NT2/D1 (cell line): Measurements from ENCODE around the gene CA11.
"Not testable (repeated sequence)": the region's sequence is repeated elsewhere in the genome, so short reads cannot be mapped to it uniquely, and the experiment has no call there.

Experiments
- DNase-seq: peaks from one replicate; pipeline ENCODE4 v3.0.0-alpha.2; 2011; ENCODE audit warnings: low read depth, low spot score
- H3K27me3 ChIP-seq: 2 replicates; pipeline ENCODE4 v1.6.0; 2011; ENCODE audit warnings: mild to moderate bottlenecking; ENCODE audit not compliant: insufficient read length, insufficient read depth
- H3K36me3 ChIP-seq: 2 replicates; pipeline ENCODE4 v1.6.1; 2011; ENCODE audit warnings: mild to moderate bottlenecking, low read length, mixed read lengths; ENCODE audit not compliant: insufficient read depth, insufficient read length
- H3K4me1 ChIP-seq: 2 replicates; pipeline ENCODE4 v1.5.1; 2011; ENCODE audit not compliant: insufficient read depth, insufficient read length
- H3K4me3 ChIP-seq: 2 replicates; pipeline ENCODE4 v1.5.1; 2011; ENCODE audit warnings: low read depth; ENCODE audit not compliant: insufficient read length
- H3K9ac ChIP-seq: 2 replicates; pipeline ENCODE4 v1.6.0; 2011; ENCODE audit warnings: low read depth; ENCODE audit not compliant: insufficient read length
- H3K9me3 ChIP-seq: 2 replicates; pipeline ENCODE4 v1.5.1; 2011; ENCODE audit warnings: mild to moderate bottlenecking, low read length; ENCODE audit not compliant: insufficient read depth
- SUZ12 ChIP-seq: IDR thresholded peaks from 2 replicates; pipeline ENCODE4 v1.6.1; 2011; ENCODE audit not compliant: insufficient read length, insufficient read depth; ENCODE audit errors: extremely low read depth
- YY1 ChIP-seq: IDR thresholded peaks from 2 replicates; pipeline ENCODE4 v1.6.1; 2011; ENCODE audit not compliant: insufficient read length, insufficient read depth
- ZNF274 ChIP-seq: IDR thresholded peaks from 2 replicates; pipeline ENCODE4 v1.6.1; 2011; ENCODE audit warnings: mild to moderate bottlenecking, low read depth, low read length

Gene CA11

DNA sequence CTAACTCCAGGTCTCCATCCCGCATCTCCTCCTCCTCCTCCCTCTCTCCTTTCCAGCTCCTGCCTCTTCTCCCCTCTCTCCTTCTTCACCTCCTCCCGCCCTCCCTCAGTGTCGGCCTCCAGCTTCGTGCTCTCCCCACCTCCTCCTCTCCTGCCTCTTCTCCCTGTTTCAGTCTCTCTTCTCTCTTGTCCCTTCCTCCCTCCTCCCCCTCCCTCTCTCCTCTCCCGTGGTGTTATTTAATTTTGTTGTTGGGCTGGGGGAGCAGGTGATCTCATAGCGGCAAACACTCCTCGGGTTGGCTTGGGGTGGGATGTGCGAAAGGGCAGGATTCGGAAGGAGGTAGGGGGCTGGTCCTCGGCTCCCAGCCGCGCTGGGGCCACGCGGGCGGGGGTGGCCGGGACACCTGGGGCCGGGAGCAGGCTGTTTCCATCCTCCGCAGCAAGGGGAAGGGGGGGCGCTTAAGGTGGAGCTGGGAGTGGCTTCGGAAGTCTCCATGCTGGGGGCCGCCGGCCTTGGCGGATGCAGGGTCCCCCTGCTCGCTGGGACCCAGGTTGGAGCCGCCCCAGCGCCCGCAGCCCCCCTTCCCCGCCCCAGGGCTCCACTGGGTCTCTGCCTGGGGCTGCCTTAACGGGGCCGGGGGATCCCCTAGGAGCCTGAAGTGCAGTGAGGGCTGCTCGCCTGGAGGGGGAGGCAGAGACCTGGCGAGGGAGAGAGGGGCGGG is at the start of gene CA11:
TSS of gene CA11 (minus strand) at position 187 of the 721 bp plus-strand sequence. CDS start 555 bp downstream, outside the sequence.
- no peak for DNase-seq

DNA sequence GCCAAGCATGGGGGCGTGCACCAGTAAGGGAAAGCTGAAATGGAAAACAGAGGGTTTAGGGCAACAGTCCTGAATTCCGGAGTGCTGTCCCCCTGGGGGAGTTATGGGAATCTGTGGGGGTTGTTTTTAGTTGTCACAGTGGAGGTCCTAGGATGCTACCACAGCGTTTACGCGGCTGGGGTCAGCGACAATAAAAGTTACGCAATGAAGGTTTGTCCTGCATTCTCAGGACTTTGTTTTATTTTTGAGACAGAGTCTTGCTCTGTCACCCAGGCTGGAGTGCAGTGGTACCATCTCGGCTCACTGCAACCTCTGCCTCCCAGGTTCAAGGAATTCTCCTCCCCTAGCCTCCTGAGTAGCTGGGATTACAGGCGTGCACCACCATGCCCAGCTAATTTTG is 47.6 kb upstream of the CA11 start:
- H3K4me1 ChIP-seq, H3K9me3 ChIP-seq, H3K4me3 ChIP-seq, H3K9ac ChIP-seq, DNase-seq, H3K36me3 ChIP-seq, H3K27me3 ChIP-seq: not testable (repeated sequence)

More for the DNA sequence above, at the start of gene CA11:
- H3K4me3 ChIP-seq = peak within 1 kb of the TSS; percentile 65
- no peaks in the 10 kb centered on the region for H3K9me3 ChIP-seq
- no peaks in the 10 kb centered on the region for H3K27me3 ChIP-seq
- H3K4me1 ChIP-seq = peaks cover 3% of the 10 kb centered on the region
- TF ChIP-seq YY1 (no peak), ZNF274 (no peak), SUZ12 (no peak)
- peak within 1 kb of the TSS; percentile 83 for H3K9ac ChIP-seq
- H3K36me3 ChIP-seq = no peaks in the 10 kb centered on the region

DNA sequence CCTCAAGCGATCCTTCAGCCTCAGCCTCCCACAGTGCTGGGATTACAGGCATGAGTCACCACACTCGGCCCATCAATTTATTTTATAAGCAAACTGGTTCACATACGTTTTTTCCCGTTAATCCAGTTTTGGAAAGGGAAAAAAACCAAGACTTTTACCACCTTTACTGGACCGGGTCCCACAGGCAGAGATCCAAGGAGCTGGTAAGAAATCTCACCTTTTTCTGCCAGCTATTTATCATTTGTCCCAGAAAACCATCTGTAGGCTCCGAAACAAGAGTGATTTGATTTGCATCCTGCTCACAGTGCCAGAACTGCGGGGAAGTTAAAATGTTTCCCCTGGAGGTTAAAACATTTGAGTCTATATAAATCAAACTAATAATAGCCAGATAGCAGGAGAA is 43.5 kb upstream of the CA11 start:
- Histone ChIP-seq H3K27me3 (no peaks in the 10 kb centered on the region), H3K36me3 (no peaks in the 10 kb centered on the region), H3K4me3 (no peak overlapping the region), H3K4me1 (peaks cover 2% of the 10 kb centered on the region), H3K9me3 (no peaks in the 10 kb centered on the region), H3K9ac (no peak overlapping the region)
- TF ChIP-seq ZNF274 (no peak), YY1 (no peak), SUZ12 (no peak)
- DNase-seq = no peak

DNA sequence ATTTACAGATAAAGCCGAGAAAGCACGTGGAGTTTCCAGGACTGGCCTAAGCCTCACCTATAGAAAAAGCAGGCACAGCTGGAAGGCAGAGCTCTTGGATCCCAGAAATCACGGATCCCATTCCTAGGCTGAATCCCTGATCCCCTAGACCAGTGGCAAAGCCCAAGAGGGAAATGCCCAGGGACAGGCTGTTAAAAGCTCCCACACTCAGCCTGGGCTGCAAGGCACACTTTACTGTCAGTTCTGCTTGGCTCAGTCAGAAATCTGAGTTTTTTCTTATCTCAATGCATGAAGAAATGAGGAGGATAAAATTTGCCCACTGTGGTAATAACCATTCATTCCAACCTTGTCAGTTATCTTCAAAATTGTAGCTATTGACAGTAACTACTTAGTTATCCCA is 41.8 kb upstream of the CA11 start:
- Histone ChIP-seq H3K9me3 (no peaks in the 10 kb centered on the region), H3K27me3 (no peaks in the 10 kb centered on the region), H3K9ac (no peak overlapping the region), H3K4me1 (peaks cover 4% of the 10 kb centered on the region), H3K4me3 (no peak overlapping the region), H3K36me3 (no peaks in the 10 kb centered on the region)
- TF ChIP-seq SUZ12 (no peak), ZNF274 (no peak), YY1 (no peak)
- DNase-seq = no peak

DNA sequence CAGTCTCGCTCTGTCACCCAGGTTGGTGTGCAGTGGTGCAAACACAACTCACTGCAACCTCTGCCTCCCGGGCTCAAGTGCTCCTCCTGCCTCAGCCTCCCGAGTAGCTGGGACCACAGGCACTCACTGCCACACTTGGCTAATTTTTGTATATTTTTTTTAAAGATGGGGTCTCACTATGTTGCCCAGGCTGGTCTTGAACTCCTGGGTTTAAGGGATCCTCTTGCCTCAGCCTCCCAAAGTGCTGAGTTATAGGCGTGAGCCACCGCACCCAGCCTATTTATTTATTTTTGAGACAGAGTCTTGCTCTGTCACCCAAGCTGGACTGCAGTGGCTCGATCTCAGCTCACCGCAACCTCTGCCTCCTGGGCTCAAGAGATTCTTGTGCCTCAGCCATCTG is 40.6 kb upstream of the CA11 start:
- H3K9me3 ChIP-seq, H3K36me3 ChIP-seq, DNase-seq, H3K4me1 ChIP-seq, H3K4me3 ChIP-seq, H3K9ac ChIP-seq, H3K27me3 ChIP-seq: not testable (repeated sequence)

DNA sequence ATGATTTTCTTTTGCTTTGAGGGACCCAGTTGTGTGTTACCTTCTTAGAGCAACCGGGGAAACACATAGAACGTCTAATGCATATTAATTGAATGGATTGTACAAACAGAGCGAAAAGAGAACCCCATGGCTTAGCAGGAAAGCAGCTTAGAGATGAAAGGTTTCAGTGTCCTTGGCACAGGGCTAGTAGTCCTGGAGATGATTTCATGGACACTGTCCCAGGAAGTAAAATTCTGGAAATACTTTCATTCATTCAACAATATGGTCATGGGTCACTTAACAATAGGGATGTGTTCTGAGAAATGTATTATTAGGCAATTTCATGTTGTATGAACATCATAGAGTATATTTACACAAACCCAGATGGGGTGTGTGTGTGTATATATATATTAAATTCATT is 40.1 kb upstream of the CA11 start:
- H3K27me3 ChIP-seq = no peaks in the 10 kb centered on the region
- H3K9me3 ChIP-seq = no peaks in the 10 kb centered on the region
- no peak for DNase-seq
- H3K4me1 ChIP-seq = peaks cover 4% of the 10 kb centered on the region
- no peak overlapping the region for H3K9ac ChIP-seq
- no peak overlapping the region for H3K4me3 ChIP-seq
- no peak for TF ChIP-seq SUZ12
- no peak for TF ChIP-seq YY1
- TF ChIP-seq ZNF274 = no peak
- H3K36me3 ChIP-seq = no peaks in the 10 kb centered on the region

DNA sequence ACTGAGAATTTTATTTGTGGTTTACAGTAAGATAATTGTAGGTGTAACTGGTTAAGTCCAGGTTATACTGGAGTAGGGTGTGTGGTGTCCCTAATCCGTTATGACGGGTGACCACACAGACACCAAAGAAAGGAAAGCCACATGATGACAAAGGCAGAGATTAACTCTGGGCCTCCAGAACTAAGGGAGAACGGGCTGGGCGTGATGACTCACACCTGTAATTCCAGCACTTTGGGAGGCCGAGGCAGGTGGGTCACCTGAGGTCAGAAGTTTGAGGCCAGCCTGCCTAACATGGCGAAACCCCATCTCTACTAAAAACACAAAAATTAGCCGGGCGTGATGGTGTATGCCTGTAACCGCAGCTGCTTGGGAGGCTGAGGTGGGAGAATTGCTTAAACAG is 39.6 kb upstream of the CA11 start:
- TF ChIP-seq SUZ12 (no peak), ZNF274 (no peak), YY1 (no peak)
- Histone ChIP-seq H3K36me3 (no peaks in the 10 kb centered on the region), H3K4me3 (no peak overlapping the region), H3K4me1 (peaks cover 4% of the 10 kb centered on the region), H3K9me3 (no peaks in the 10 kb centered on the region), H3K9ac (no peak overlapping the region), H3K27me3 (no peaks in the 10 kb centered on the region)
- DNase-seq = no peak

DNA sequence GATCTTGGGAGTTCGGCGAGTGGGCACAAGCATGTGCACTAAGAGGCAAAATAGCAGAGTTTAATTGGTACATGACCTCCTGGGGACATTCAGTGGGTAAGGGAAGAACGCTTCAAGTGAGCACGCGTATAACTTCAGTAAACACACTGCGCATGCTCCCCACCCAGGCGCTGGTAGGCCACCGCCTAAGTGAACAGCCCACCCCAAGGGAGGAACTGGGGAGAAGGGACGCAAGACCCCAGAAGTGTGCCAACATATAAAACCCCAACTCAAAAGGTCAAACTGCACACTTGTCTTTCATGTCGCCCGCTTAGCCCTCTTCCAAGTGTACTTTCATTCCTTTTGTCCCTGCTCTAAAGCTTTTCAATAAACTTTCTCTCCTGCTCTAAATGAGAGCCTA is 37.4 kb upstream of the CA11 start:
- Histone ChIP-seq H3K4me3 (no peak overlapping the region), H3K36me3 (no peaks in the 10 kb centered on the region), H3K9ac (no peak overlapping the region), H3K4me1 (peaks cover 4% of the 10 kb centered on the region), H3K27me3 (no peaks in the 10 kb centered on the region), H3K9me3 (no peaks in the 10 kb centered on the region)
- TF ChIP-seq YY1 (no peak), SUZ12 (no peak), ZNF274 (no peak)
- DNase-seq = no peak
